GM21528 (cell line): ENCODE data around the gene YEATS2.
"Not testable (repeated sequence)": the region's sequence is repeated elsewhere in the genome, so short reads cannot be mapped to it uniquely, and the experiment has no call there.

Experiments
- ATAC-seq: cut with Tn5 transposase; IDR thresholded peaks from one replicate; pipeline ENCODE4 v1.9.1; 2021; ENCODE audit warnings: mild to moderate bottlenecking, moderate library complexity; ENCODE audit not compliant: unreplicated experiment, low FRiP score

YEATS2 gene

DNA sequence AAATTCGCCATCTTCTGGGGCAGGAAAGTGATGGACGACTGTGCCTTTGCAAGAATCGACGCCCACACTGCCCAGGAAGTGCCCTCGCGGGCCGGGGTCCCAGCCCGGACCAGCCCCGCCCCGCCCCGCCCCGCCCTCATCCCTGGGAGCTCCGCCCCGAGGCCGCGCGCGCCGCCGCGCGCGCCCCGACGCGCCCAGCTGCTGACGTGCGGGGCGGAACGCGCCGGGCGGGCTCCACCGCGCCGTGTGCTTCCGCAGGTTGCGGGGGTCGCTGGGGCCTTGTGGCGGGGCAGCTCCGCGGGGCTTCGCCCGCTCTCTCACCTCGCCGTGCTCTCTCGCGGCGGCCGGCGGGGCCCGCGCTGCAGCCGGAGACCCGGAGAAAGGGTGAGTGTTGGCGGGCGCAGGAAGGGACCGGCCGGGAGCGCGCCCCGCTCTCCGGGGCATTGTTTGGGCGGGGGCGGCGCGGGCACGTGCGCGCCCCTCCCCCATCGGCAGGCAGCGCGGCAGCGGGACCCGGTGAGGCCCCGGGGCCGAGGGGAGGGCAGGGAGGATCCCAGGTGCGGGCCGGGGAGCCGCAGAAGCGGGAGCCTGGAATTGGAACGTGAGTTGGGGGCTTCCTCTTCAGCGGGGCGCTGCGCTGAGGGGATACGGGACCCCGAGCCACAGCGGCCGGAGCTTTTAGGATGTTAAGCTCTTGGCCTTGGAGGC lies at the start of gene YEATS2:
Gene YEATS2, plus strand, starts transcription at position 188 of the 708 bp plus-strand sequence. CDS start 17,366 bp downstream, outside the sequence.
- ATAC-seq = peak; percentile 83

DNA sequence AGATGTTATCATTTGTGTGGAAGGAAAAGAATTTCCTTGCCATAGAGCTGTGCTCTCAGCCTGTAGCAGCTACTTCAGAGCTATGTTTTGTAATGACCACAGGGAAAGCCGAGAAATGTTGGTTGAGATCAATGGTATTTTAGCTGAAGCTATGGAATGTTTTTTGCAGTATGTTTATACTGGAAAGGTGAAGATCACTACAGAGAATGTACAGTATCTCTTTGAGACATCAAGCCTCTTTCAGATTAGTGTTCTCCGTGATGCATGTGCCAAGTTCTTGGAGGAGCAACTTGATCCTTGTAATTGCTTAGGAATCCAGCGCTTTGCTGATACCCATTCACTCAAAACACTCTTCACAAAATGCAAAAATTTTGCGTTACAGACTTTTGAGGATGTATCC lies 47.0 kb upstream of the YEATS2 start:
- no peak for ATAC-seq

DNA sequence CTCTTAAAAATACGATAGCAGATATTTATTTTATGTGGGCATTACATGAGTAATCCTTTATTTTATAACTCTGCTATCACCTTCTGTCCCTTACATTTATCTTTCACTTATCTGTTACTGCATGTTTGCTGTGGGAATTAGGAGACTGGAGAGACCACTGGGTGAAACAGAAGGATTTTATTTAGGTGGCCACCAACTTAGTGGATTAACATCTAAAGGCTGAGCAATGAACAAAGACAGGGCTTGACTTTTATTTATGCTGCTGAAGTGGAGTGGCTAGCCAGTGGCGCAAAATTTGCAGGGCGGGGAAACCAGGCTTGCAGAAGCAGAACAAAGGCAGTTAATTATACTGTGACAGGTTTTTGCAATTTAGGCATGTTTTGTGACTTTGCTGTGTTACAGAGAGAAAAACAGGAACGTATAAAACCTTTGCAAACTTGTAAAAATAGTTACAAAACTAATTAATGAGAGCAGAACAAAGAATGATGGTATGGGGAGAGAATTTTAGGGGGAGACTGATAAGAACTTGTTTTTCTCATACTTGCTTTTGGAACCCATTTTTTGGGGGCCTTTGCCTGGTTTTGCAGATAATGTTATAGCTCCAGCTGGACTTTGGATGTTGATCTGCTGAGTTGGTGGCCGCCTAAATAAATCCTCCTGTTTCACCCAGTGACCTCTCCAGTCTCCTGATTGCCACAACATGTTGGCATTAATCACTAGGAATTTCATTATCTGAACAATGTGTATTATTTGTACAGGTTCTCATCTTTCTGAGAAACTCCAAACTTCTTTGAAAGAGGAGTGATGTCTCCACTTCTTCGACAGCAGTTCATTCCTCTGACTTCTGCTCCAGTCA lies 44.2 kb upstream of the YEATS2 start:
- no peak for ATAC-seq

DNA sequence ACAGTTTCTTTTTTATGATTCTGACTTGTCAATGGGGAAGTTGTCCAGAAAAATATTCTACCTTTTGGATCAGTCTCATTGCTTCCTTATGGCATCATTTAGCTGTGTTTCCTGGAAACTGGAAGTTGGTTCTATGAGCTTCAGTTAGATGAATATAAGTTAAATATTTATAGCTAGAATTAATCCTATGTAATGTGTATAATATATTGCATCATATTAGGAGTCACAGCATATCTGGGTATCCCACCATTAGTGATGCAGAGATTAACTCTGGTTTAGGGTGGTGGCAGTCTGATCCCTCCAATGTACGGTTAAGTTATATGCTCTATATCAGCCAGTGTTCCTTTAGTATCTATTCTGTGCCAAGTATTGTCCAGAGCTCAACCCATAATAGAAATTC lies 42.9 kb upstream of the YEATS2 start:
- ATAC-seq = no peak

GRCh38 chr3:183662099-183662498 lies 35.5 kb upstream of the YEATS2 start:
- ATAC-seq = no peak

DNA sequence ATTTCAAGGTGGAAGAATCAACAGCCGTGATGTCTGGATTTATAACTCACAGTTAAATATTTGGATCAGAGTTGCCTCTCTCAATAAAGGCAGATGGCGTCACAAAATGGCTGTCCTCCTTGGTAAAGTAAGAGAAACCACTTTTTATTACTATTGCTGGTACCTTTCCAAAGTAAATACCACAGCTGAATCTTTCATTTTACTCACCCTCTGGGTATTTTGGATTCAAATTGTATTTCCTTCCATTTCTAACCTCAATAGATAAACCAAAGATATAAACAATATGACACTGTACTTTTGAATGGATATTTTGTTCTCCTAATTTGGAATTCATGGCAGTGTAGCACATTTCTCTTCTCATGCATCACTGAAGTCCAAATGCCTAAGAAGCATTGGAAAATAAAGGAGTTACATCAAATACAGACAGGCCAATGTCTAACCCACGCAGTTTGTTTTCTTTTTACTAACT lies 32.6 kb upstream of the YEATS2 start:
- no peak for ATAC-seq

GRCh38 chr3:183680061-183680460 lies 17.5 kb upstream of the YEATS2 start:
- no peak for ATAC-seq

DNA sequence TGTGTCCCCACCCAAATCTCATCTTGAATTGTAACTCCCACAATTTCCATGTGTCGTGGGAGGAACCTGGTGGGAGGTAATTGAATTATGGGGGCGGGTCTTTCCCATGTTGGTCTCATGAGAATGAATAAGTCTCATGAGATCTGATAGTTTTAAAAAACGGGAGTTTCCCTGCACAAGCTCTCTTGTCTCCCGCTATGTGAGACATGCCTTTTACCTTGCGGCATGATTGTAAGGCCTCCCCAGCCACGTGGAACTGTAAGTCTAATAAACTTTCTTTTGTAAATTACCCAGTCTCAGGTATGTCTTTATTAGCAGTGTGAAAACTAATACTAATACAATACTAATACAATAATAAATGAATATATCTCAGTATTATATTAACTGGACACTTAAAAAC lies 9.9 kb upstream of the YEATS2 start:
- ATAC-seq = no peak

DNA sequence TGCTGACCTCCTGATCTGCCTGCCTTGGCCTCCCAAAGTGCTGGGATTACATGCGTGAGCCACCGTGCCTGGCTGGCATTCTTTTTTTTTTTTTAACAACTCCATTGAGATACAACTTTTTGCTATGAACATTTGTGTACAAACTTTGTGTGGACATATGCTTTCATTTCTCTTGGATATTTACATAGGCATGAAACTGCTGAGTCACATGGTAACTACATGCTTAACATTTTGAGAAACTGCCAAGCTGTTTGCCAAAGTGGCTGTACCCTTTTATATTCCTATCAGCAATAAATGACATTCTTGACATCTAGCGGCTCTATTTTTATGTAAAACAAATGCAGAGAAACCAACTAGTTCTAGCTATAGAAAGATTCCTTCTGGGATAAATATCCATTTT lies 8.7 kb upstream of the YEATS2 start:
- no peak for ATAC-seq

DNA sequence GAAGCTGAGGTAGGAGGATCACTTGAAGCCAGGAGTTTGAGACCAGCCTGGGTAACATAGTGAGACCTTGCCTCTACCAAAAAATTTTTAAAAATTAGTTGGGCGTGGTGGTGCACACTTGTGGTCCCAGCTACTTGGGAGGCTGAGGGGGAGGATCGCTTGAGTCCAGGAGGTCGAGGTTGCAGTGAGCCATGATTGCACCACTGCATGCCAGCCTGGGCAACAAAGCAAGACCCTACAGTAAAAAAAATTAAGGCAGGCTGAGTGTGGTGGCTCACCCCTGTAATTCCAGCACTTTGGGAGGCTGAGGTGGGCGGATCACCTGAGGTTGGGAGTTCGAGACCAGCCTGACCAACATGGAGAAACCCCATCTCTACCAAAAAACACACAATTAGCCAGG lies 8.0 kb upstream of the YEATS2 start:
- not testable (repeated sequence) for ATAC-seq

DNA sequence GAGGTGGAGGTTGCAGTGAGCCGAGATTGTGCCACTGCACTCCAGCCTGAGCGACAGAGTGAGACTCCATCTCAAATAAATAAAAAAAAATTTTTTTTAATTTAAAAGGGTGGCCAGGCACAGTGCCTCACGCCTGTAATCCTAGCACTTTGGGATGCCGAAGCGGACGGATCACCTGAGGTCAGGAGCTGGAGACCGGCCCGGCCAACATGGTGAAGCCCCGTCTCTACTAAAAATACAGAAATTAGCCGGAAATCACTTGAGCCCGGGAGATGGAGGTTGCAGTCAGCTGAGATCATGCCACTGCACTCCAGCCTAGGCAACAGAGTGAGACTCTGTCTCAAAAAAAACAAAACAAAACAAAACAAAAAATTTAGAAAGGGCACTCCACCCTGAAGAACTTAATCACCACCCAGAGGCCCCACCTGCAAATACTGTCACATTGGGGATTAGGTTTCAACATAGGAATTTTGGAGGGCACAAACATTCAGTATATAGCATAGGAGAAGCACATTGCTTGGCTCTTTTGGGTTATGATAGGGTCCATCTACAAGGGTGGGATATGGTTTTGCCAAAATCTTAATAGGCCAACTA lies 7.1 kb upstream of the YEATS2 start:
- no peak for ATAC-seq

- ATAC-seq = no peak
These were observed 5.2 kb upstream of the YEATS2 start for GRCh38 chr3:183692436-183692835.

DNA sequence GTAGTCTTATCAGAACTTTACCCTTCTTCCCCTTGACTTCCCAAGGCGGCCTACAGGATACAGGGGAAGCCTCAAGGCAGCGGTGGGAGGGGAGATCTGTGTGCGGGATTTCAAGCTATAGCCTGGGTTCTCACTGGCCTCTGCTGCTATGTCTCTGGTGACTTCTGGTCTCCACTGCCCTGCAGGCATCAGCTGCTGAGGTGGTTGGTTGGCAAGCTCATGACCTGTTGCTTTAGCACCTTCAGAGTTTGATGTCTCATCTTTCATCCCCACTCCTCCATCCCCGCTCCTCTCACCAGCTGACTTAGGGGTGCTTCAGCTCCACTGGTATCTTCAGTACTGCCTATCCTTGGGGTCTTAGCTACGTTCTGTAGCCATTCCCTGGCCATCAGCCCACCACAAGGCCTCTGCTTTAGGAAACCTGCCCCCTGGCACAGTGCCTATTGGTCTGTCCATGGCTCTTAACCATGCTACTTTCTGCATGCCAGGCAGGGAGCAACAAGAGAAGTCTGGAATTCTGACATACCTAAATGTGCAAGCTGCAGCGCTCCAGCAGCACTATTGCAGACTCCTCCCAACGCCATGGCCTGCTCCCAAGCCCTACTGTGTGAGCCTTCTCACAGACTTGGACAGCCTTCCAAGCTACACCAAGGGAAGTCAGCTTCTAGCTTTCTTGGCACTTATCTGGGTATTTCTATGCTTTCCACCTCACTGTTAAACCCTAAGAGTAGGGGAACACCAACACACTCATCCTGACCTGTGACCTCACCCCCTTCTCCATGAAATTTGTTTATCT lies 1.8 kb upstream of the YEATS2 start:
- no peak for ATAC-seq

DNA sequence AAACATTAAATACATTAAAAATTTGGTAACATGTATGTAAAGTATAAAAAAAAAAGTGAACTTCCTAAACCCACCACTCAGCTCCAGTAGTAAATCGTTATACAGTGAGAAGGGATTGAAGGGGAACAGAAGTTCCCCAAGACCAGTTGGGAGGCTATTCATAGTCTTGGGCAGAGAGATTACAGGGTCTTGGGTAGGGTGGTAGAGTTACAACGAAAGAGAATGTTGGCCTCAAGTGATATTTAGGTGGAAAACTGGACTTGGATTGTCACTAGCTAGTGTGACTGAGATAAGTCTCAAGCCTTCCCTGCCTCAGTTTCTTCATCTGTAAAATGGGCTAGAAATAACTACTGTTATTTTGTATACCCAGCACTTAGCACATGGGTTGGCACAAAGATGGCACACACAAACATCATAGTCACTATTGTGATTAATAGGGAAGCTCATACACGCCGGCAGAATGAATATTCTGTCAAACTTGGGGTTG lies 431 bp upstream of the YEATS2 start:
- peak; percentile 1 for ATAC-seq

GRCh38 chr3:183698318-183698751 lies 738 bp downstream of the YEATS2 start:
- peak; percentile 28 for ATAC-seq

GRCh38 chr3:183698756-183699155 lies 1.2 kb downstream of the YEATS2 start:
- no peak for ATAC-seq

GRCh38 chr3:183699238-183699947 lies 1.8 kb downstream of the YEATS2 start:
- ATAC-seq = no peak

DNA sequence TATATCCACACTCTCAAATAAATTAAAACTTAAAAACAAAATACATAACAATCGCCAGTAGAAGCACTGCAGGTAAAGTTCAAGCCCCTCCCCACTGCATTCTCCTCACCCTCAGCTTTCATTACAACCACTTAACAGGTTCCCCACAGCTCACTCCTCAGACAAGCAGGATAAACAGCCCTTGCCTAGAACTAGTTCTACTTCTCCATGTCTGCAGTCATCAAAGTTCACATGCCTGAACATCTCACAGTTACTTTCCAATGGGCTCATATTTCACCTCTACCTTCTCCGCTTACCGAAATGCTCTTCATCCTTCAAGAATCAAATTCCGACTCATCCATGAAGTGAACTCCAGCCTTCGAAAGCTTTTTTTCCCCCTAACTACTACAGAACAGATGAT lies 4.1 kb downstream of the YEATS2 start:
- ATAC-seq = no peak

DNA sequence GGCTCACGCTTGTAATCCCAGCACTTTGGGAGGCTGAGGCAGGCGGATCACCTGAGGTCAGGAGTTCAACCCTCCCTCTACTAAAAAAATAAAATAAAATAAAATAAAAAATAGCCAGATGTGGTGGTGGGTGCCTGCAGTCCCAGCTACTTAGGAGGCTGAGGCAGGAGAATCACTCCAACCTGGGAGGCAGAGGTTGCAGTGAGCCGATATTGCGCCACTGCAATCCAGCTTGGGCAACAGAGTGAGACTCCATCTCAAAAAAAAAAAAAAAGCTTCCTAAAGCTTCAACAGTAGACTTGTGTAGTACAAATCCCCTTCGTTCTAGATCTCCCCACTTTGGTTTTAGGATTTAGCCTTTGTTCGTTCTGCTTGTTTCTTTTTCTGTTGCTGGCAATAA lies 6.3 kb downstream of the YEATS2 start:
- ATAC-seq = not testable (repeated sequence)

DNA sequence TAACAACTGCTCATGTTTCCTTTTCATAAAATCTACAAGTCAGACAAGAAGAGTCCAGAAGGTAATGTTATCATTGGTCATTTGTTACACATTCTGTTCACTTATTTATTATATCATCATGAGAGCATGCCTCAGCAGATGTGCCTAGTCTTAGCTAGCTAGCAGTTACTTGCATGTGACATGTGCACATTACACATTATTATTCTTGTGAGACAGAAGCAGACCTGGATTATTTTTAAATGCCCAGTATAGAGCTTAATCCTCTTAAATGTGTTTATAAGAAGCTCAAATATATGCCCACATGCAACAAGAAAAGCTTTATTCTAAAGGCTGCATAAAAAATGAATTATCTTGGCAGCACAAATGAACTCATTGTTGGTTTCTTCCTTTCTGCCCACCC lies 12.6 kb downstream of the YEATS2 start:
- no peak for ATAC-seq
